HG03457 (cell line): ENCODE results near the gene HMGCS2.
"Not testable (repeated sequence)": the region's sequence is repeated elsewhere in the genome, so short reads cannot be mapped to it uniquely, and the experiment has no call there.

ENCODE experiments used
- ATAC-seq: cut with Tn5 transposase; IDR thresholded peaks from one replicate; pipeline ENCODE4 v1.9.1; 2021; ENCODE audit warnings: moderate number of reproducible peaks; ENCODE audit not compliant: unreplicated experiment

HMGCS2 gene

GRCh38 chr1:119790451-119791198 lies 21.9 kb upstream of the HMGCS2 start:
- no peak for ATAC-seq

GRCh38 chr1:119787776-119788175 lies 19.1 kb upstream of the HMGCS2 start:
- ATAC-seq: no peak

- not testable (repeated sequence) for ATAC-seq
Measured at GRCh38 chr1:119786473-119787050, 17.9 kb upstream of the HMGCS2 start.

GRCh38 chr1:119786046-119786445 lies 17.3 kb upstream of the HMGCS2 start:
- ATAC-seq: not testable (repeated sequence)

- no peak for ATAC-seq
Measured at GRCh38 chr1:119784191-119784781, 15.6 kb upstream of the HMGCS2 start.

- no peak for ATAC-seq
Measured at GRCh38 chr1:119783354-119784185, 14.9 kb upstream of the HMGCS2 start.

- ATAC-seq: no peak
Measured at GRCh38 chr1:119782631-119783325, 14.1 kb upstream of the HMGCS2 start.

GRCh38 chr1:119781434-119782210 lies 12.9 kb upstream of the HMGCS2 start:
- no peak for ATAC-seq

GRCh38 chr1:119779869-119780356 lies 11.2 kb upstream of the HMGCS2 start:
- no peak for ATAC-seq

GRCh38 chr1:119778886-119779560 lies 10.3 kb upstream of the HMGCS2 start:
- ATAC-seq: no peak

- ATAC-seq: no peak
Measured at GRCh38 chr1:119778359-119778758, 9.7 kb upstream of the HMGCS2 start.

- no peak for ATAC-seq
Measured at GRCh38 chr1:119774746-119775490, 6.2 kb upstream of the HMGCS2 start.

- ATAC-seq: no peak
Measured at GRCh38 chr1:119773711-119774241, 5.1 kb upstream of the HMGCS2 start.

GRCh38 chr1:119772298-119772697 lies 3.6 kb upstream of the HMGCS2 start:
- ATAC-seq: no peak

GRCh38 chr1:119771770-119772169 lies 3.1 kb upstream of the HMGCS2 start:
- no peak for ATAC-seq

GRCh38 chr1:119771016-119771415 lies 2.3 kb upstream of the HMGCS2 start:
- ATAC-seq: no peak

GRCh38 chr1:119767486-119767885 lies 1.2 kb downstream of the HMGCS2 start:
- no peak for ATAC-seq

- ATAC-seq: no peak
Measured at GRCh38 chr1:119766374-119766794, 2.3 kb downstream of the HMGCS2 start.
